GM19099 (cell line): ENCODE results near the gene SLC25A13.

Experiments used
- POLR2A ChIP-seq: IDR thresholded peaks from 3 replicates; pipeline ENCODE4 v1.6.1; 2011; ENCODE audit warnings: low read depth; ENCODE audit not compliant: insufficient read length; ENCODE audit errors: extremely low read depth

Gene SLC25A13

DNA sequence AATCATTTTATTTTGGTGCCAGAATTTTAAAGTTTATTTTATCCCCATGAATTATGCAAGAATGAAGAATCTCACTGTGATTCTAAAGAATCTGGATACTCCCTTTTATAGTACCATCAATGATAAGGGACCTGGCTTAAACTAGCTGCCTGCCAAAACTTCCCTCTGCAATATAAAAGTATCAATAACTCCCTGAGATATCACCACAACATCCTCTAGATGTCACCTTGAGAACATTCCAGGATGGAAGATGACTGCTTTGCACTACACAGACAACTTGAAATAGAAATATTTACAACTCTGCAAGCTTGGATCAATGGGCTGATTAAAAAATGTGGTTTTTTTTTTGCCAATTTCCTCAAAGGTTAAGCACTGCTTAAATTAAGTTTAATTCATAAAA is 142.1 kb downstream of the SLC25A13 start:
- no peak for TF ChIP-seq POLR2A

DNA sequence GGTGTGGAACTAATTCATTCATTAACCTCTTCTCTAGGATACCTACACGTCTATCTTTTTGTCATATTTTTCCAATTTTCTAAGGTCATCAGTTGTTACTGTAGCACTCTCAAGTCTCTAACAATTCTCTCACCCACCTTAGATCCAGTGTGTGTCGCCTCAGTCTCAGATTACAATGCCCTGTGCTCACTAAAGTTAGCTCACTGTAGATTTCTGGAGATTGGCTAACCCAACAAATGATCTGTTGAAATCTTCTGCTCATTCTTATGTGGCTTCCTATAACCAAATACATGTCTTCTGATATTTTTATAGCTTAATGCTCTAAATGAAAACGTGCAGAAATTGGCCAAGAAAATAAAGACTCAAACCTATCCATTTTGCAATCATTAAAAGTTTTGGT is 142.6 kb downstream of the SLC25A13 start:
- TF ChIP-seq POLR2A: no peak

DNA sequence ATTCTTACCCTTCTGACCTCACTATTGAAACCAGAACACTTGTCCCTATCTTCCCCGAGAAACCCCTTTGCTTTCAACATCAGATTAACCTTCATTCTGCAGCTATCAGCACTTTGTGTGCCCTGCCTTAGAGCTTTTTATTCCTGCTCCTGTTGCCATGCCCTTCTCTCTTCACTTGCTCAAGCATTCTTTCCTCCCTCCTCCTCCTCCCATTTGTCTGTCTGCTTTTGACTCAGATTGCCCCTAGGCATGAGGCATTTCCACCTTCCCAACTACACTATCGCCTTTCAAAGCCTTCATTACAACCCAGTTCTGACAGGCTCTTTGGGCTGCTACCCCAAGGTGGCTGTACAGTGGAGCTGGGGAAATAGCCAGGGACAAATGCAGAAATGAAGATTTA is 143.3 kb downstream of the SLC25A13 start:
- no peak for TF ChIP-seq POLR2A

DNA sequence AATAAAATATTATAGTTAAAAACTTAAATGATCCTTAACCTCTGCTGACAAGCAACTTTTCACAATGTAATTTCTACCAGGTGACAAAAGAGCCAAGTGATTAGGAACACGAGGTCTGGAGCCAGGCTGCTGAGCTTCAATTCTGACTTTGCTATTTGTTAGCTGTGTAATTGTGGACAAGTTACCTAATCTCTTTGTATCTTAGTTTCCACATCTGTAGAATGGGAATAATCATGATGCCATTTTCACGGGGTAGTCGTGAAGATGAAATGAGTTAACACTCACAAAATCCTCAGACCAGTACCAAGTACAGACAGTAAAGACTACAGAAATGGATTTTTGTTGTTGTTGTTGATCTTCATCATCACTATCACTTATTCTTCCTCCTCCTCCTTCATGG is 144.5 kb downstream of the SLC25A13 start:
- no peak for TF ChIP-seq POLR2A

DNA sequence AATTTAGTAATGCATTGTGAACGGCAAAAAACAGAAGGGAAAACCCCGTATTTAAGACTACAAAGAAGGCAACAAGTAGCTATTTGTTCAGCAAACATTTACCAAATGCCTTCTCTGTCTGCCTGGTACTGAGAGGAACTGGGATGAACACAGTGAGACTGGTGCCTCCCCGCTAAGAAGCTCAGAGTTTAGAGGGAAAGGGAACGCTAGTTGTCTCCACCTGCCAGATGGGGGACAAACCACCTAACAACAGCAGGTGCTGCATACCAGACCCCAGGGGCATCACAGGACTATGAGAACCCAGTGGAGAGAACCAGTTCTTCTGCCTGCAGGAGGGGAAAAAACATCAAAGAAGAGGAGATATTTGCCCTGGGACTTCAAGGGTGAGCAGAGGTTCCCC is 147.1 kb downstream of the SLC25A13 start:
- TF ChIP-seq POLR2A: no peak

DNA sequence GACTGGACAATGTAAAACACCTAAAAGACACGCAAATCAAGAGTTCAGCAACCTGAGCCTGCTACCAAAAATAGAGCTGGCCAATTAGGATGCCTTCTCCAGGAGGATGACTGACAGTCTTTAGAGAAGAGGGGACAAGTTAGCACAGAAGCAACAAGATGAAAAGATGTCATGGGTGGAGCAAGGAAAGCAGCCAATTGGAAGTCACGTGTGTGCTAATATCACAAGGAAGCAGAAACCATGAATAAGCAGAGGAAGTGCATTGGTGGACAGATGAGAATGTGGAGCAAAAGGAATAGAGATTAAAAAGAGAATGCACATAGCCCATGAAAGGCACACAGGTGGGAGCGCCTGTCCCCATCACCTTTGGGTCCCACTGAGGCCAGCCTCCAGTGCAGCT is 148.1 kb downstream of the SLC25A13 start:
- TF ChIP-seq POLR2A: no peak

DNA sequence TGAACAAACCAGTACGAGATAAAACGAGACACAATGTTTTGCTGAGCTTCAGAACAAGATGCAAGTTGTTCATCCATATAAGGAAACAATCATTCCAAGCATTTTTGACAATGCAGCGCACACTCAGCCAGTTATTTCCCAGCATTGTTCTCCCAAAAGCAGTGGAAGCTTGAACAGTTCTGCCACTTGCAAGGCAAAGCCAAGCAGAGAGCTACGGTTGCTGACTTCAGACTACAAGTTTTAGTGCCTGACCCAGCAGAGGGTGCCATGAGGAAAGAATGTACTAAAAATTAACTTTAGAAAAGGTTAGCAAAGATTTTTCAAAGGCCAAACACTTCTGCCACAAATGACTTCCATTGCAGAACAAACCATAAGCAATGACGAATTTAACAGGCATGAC is 152.5 kb downstream of the SLC25A13 start:
- TF ChIP-seq POLR2A: no peak

DNA sequence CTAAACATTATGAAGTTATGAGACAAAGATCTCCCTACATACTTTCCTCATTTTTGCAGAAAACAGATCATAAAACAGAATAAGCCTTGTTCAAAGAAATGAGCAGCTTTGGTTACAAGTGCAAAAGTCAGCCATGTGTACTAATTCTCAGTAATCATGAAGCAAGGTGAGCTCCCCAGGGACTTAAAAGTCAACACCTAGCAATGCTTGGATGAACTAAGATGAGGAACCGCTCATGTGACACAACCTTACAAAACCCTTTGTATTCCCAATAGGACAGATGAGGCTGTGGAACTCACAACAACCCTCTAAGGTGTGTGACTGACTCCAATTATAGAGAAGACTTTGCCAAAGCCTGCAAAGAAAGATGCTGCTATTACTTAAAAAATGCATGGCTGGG is 154.5 kb downstream of the SLC25A13 start:
- no peak for TF ChIP-seq POLR2A

DNA sequence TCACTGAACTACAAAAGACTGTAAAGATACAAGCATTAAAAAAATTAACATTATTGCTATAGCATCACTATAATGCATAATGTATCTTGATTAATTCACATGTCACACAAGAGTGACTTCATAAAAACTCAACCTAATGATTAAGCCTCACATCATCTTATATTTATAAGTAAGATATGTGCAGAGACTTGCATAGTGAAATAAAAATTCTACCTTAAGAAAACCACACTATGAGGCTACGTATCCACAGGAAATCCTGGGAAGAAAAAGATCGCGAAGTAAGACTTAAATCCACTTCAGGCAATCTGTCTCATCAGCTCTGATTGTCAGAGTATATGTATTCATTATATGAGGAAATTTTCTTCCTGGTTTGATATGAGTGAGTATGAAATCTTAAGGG is 160.0 kb downstream of the SLC25A13 start:
- TF ChIP-seq POLR2A: no peak

DNA sequence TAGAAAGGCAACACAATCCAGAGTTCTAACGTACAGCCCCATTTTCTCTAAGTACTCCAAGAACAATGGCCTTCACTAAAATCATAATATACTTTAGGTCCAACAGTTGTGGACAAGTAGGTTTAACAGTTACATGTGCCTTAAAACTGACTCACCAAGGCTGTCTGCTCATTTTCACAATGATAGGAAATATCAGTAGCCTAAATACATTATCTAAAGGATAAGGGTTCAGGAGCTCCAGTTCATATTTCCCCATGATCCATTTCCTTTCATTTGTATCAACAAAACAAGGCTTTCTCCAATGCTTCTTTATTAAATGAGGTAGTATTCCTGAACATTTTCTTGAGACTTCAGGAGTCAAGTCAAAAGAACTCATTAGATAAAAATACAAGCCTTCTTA is 164.0 kb downstream of the SLC25A13 start:
- no peak for TF ChIP-seq POLR2A

DNA sequence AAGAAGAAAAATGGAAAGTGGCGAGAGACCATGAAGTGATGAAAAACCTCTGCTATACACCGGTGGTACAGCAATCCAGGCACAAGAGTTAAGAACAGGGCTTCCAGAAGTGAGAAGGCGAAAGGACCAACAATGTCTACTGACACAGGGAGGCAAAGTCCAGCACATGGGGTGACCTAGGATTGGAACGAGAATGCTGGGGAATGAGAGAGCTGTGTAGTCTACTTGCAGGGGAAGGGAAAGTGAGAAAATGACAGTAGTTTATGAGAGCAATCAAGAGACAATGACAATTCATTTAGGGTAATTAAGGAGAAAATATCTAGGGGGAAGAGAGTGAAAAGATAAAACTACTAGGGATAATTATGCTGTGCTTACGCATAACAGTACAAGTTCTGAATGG is 169.2 kb downstream of the SLC25A13 start:
- no peak for TF ChIP-seq POLR2A

DNA sequence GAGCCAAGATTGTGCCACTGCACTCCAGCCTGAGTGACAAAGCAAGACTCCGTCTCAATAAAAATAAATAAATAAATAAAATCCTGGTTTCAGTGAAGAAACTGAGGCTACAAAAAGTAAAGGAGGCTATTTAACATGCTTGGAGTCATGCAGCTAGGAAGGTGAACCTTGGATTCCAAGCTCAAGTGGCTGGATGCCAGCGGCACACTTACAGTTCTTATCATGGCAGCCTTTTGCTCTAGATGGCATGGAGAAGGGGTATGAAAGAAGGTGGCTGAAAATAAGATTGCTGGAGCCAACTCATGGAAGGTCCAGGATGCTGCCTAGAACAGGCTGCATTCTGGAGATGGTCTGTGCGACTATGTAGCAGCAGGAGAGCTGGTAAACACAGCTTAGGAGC is 170.0 kb downstream of the SLC25A13 start:
- no peak for TF ChIP-seq POLR2A

DNA sequence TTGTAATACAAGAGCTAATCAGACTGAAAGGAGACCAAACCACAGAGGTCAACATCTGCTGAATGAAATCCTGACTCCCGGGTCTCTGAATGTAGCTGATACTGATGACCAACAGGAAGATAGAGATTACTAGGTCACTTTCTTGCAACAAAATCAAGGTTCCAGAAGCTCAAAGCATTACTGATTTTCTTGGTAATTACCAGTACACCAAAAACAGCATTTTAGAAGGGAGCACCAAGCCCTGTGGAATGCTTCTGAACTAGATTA is 177.7 kb downstream of the SLC25A13 start:
- TF ChIP-seq POLR2A: no peak

DNA sequence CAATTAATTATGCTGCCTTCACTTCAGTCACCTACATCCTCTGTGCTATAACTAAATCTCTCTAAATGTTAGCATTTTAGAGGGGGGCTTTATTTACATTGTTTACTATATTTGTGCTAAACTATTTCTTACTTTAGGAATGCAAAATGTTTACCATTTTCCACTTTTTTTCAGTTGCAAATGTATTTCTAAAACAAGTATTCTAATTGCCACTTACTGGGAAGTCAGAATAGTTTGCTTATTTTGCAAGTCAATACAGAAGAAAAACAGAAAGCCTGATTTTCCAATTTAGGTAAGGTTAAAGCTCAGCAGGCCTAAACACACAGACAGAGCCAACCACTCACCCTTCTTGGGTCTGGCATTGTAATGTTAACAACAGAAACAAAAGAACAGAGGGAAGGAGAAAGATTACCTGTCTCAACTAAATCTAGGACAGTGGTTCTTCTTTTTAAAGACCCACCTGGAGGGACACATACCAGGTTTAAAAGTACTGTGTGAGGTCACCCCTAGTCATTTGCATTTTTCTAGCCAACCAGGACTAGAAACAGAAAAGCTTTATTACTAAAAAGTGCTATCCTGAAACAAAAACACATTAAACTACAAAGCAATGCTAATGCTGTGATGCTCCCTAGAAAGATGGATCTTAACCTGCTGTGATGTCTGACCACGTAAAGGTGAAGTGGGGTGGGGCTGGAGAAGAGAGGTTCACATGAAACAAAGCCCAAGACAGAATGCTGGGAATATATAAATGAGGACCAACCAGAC is 178.2 kb downstream of the SLC25A13 start:
- no peak for TF ChIP-seq POLR2A

DNA sequence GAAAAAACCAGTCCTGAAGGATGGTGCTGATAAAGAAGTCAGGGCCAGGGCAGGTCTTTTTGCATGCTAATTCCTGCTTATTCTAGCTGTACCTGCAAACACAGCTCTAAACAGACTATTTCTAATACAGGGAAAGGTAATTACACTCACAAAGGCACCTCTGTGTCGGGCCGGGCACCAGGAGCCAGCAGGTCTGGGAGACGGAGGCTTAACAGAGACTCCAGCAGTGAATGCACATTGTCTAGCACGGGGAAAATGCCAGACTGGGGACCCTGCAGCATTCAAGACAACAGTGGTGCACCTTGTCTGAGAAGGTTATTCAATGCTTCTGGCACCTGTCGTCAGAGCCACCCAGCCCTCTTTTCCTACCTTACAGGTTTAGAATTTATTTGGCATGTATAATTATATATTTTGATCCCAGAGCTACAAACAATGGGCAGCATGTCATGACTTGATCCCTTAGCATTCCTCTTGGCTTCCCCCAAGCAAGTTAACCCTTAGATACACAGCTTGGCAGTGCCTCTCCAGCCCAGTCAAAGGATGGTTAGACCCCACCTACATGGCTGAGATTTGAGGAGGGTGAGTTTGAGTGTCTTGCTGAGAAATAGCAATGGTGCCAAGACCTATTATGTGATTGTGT is 185.2 kb downstream of the SLC25A13 start:
- no peak for TF ChIP-seq POLR2A

DNA sequence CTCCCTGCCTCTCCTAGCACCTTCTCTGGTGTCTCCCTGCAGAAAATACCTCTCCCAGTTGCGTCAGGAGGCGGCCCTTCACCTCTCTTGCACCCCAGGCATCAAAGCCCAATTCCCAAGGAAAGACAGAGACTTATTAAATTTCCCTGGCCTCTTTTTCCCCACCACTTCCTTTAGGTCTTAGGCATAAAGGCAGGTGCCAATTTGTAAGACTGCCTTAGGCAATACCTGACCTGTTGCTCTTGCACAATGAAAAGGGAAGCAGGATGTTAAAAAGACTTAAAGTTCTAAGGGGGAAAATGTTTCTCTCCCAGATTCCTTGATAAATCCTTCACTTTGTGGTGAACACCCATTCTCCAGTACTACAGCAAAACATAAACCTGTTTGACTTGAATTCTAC is 186.7 kb downstream of the SLC25A13 start:
- no peak for TF ChIP-seq POLR2A

DNA sequence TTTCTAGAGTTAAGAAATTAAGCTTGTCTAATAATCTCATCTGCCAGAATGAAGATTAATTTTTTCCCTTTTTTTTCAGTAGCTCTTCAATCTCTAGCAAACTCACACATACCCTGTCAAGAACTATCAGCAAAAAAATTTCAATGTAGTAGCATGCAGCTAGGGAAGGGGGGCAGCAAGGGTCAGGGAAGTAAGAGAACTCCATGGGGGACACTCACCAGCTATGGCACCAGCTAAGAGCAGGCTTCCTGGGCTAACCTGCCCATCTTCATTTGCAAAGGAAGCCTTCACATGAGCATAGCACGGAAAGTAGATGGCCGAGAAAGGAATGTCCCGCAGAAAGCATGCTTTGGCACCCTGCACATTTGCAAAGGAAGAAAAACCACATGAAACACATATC is 190.4 kb downstream of the SLC25A13 start:
- TF ChIP-seq POLR2A: no peak
